Activated CD8-positive, alpha-beta T cell treated with anti-CD3 and anti-CD28 coated beads for 36 hours (primary cell): Measurements from ENCODE around the gene SSTR5. TPM values are rescaled to one million over a fixed set of nuclear protein-coding genes. Genes with fewer than 3 reads are reported as not detected.

Experiments used
- ATAC-seq: fragments of 200-7000 bp; cut with Tn5 transposase; one replicate; pipeline ENCODE4 v1.10.0; 2021; ENCODE audit warnings: mild to moderate bottlenecking, moderate library complexity
- CTCF ChIA-PET: fragments of 350-600 bp; sonication (Branson Sonifier 250); formaldehyde crosslinking; loops from one replicate; lab custom pipeline; 2021; ENCODE audit warnings: antibody characterized with exemption; lab: Charles Lee
- POLR2A ChIA-PET: fragments of 350-600 bp; sonication (Branson Sonifier 250); formaldehyde crosslinking; loops from one replicate; lab custom pipeline; 2021; ENCODE audit warnings: antibody characterized with exemption; lab: Charles Lee
- DNase-seq: peaks from one replicate; pipeline ENCODE4 v3.0.0-alpha.2; 2020
- H3K27ac Mint-ChIP-seq: one replicate; pipeline ENCODE4 v1.8.0; 2021; ENCODE audit warnings: mild to moderate bottlenecking, mixed read lengths
- H3K27me3 Mint-ChIP-seq: one replicate; pipeline ENCODE4 v1.8.0; 2021; ENCODE audit warnings: mixed read lengths
- H3K36me3 Mint-ChIP-seq: one replicate; pipeline ENCODE4 v1.8.0; 2021; ENCODE audit warnings: low read depth, mixed read lengths
- H3K4me1 Mint-ChIP-seq: one replicate; pipeline ENCODE4 v1.8.0; 2021; ENCODE audit warnings: low read depth, mixed read lengths
- H3K4me3 Mint-ChIP-seq: one replicate; pipeline ENCODE4 v1.8.0; 2021; ENCODE audit warnings: mild to moderate bottlenecking, moderate library complexity, mixed read lengths
- H3K9me3 Mint-ChIP-seq: one replicate; pipeline ENCODE4 v1.8.0; 2021; ENCODE audit warnings: mixed read lengths
- intact Hi-C: fragments of 100-400 bp; cut with micrococcal nuclease; formaldehyde crosslinking; loops from one replicate; pipeline ENCODE4 v1.10.0; 2022
- total RNA-seq, 2 experiments: library from RNA; stranded (reverse); gene quantifications; one replicate each; pipeline ENCODE4 v1.2.3, GENCODE V29; 2021
- TF ChIP-seq, protein P1 (sequence below): fragments of 200-600 bp; IDR thresholded peaks from one replicate; pipeline ENCODE4 v1.8.0; 2022; ENCODE audit warnings: antibody characterized with exemption, mild to moderate bottlenecking

SSTR5 gene
- total RNA-seq, 2 experiments from 2014 or later = not detected

DNA sequence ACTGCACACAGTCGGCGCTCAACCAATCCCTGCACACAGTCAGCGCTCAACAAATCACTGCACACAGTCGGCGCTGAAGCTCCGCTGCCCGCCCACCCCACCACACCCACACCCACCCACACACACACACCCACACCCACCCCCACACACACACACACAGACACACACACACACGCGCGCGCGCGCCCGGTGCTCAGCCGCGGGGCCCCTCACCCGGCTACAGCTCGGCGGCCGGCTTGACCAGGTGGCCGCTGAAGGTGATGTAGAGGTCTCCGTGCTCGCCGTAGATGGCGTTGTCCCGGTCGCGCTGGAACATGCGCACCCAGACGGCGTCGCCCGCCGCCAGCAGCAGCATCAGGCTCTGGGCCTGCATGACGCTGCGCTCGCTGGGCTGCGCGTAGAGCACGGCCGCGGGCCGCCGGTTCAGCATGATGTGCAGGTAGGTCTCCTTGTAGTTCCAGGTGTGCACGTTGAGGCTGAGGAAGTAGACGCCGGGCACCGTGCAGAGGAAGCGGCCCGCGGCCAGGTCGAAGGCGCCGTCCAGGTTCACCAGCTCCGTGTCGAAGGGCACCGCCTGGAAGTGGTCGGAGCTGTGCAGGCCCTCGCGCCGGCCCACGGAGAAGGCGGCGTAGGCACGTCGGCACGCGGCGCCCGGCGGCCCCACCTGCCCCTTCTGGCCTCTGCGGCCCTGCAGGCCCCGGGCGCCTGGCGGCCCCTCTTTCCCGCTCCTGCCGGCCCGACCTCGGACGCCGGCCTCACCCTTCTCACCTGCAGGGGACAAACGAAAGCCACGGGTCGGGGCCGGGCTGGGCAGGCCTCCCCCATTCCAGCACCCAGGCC is 21.0 kb downstream of the SSTR5 start:
- H3K36me3 Mint-ChIP-seq = peaks cover 3% of the 10 kb centered on the region
- intact Hi-C loops = no loop called here
- no peaks in the 10 kb centered on the region for H3K4me1 Mint-ChIP-seq
- no peak overlapping the region for H3K4me3 Mint-ChIP-seq
- CTCF ChIA-PET = no interaction called here
- POLR2A ChIA-PET = interaction anchor here (0.7 kb wide), 1 partner anchor 36 kb away, joined by 3 read pairs; no protein-coding TSS in a partner anchor
- ATAC-seq = peak; percentile 74
- no peaks in the 10 kb centered on the region for H3K27me3 Mint-ChIP-seq
- no peak overlapping the region for H3K27ac Mint-ChIP-seq
- TF ChIP-seq, protein P1, sequence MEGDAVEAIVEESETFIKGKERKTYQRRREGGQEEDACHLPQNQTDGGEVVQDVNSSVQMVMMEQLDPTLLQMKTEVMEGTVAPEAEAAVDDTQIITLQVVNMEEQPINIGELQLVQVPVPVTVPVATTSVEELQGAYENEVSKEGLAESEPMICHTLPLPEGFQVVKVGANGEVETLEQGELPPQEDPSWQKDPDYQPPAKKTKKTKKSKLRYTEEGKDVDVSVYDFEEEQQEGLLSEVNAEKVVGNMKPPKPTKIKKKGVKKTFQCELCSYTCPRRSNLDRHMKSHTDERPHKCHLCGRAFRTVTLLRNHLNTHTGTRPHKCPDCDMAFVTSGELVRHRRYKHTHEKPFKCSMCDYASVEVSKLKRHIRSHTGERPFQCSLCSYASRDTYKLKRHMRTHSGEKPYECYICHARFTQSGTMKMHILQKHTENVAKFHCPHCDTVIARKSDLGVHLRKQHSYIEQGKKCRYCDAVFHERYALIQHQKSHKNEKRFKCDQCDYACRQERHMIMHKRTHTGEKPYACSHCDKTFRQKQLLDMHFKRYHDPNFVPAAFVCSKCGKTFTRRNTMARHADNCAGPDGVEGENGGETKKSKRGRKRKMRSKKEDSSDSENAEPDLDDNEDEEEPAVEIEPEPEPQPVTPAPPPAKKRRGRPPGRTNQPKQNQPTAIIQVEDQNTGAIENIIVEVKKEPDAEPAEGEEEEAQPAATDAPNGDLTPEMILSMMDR = no peak
- peaks cover 5% of the 10 kb centered on the region for H3K9me3 Mint-ChIP-seq
- peak; percentile 61 for DNase-seq

DNA sequence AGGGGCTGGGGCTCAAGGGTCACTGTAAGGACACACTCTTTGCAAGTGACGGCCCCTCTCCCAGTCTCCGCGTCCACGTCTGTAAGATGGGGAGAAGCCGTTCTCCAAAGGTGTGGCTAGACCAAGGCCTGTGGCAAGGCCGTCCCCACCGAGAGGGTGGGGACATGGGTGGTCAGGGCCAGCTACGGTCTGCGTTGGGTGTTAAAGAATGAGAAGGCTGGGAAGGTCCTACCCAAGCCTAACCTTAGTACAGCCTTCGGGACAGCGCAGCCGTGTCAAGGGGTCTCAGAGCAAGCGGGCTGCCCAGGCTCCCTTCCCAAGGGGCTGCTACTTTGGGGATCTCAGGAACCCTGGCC is 21.6 kb downstream of the SSTR5 start:
- no peak for DNase-seq
- H3K9me3 Mint-ChIP-seq = peaks cover 5% of the 10 kb centered on the region
- H3K4me1 Mint-ChIP-seq = no peaks in the 10 kb centered on the region
- TF ChIP-seq, protein P1 = no peak
- ATAC-seq = peak; percentile 6
- peaks cover 3% of the 10 kb centered on the region for H3K36me3 Mint-ChIP-seq
- no peak overlapping the region for H3K4me3 Mint-ChIP-seq
- H3K27ac Mint-ChIP-seq = no peak overlapping the region
- ChIA-PET CTCF (no interaction called here), POLR2A (interaction anchor here (0.7 kb wide), 1 partner anchor 37 kb away, joined by 3 read pairs; no protein-coding TSS in a partner anchor)
- no peaks in the 10 kb centered on the region for H3K27me3 Mint-ChIP-seq
- intact Hi-C loops = no loop called here

DNA sequence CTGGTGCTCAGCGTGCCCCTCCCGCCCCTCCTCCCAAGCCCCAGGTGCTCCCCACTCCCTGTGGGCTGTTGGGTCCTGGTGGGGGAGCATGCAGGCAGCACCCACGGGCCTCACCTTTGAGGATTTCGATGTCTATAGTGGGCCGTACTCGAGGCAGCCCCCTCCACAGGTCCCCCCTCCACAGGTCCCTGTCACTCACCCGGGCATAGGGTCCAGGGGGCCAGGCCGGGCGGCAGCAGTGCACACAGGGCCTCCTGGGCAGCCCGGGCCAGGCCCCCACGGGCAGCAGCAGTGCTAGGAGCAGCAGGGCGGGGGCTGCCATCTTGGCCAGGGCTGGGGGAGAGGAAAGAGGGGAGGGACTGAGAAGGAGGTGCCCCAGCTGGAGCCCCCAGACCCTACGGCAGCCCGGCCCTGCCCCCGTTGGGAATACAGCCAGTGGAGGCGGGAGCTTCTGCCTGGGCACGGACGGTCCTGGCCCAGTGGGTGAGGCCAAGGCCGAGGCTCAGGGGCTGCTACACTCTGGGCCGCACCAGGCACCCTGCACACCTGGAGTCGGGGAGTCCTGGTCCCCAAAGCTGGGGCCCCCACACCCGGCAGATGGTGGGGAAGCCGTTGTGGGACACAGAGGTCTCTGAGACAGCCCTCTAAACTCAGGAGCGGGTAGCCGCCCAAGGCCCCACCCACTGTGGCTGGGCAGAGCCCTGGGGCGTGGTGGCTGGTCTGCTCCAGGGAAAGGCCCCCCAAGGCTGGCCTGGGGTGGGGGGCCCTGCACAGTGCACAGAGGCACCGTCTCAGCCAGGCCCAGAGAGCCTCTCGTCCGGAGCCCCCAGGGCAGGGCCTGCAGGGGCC is 22.3 kb downstream of the SSTR5 start:
- intact Hi-C loops = no loop called here
- Mint-ChIP-seq H3K4me3 (no peak overlapping the region), H3K36me3 (peaks cover 3% of the 10 kb centered on the region), H3K27ac (no peak overlapping the region), H3K4me1 (no peaks in the 10 kb centered on the region), H3K27me3 (no peaks in the 10 kb centered on the region), H3K9me3 (peaks cover 5% of the 10 kb centered on the region)
- POLR2A ChIA-PET = no interaction called here
- TF ChIP-seq, protein P1 = no peak
- peak; percentile 12 for ATAC-seq
- no peak for DNase-seq
- CTCF ChIA-PET = no interaction called here

DNA sequence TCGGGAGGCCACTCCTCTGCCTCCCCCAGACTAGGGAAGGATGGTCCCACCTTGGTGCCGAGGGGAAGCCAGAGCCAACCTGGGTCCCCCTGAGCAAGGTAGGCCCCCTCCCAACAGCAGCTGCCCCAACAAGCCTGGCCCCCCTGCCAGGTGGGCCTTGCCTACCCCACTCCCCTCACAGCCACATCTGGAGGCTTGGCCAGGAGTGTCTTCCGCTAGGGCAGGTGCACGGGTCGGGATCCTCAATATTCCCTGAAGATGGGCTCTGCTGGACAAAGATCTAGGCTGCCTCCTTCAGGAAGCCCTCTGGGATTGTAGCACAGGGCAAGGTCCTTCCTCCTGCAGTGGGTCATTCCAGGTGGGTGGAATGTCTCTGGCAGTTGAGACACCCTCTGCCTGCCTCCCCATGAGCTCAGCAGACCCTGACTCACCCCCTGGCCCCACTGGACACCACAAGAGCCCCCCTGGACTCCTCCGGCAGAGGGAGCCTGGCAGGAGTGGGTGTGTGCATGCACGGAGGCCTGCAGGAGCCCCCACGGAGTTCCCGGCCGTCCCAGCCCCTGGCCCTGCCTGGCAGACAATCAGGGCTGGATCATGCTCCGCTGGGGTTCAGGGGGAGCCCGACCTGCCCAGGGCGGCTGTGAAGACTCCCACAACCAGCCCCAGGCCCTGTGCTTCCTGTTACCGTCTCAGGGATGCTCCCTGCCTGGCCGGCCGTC is 23.1 kb downstream of the SSTR5 start:
- H3K9me3 Mint-ChIP-seq = peaks cover 5% of the 10 kb centered on the region
- intact Hi-C loops = no loop called here
- no peak overlapping the region for H3K27ac Mint-ChIP-seq
- H3K36me3 Mint-ChIP-seq = peaks cover 3% of the 10 kb centered on the region
- TF ChIP-seq, protein P1 = no peak
- ATAC-seq (no peak), DNase-seq (no peak)
- no peaks in the 10 kb centered on the region for H3K4me1 Mint-ChIP-seq
- POLR2A ChIA-PET = no interaction called here
- no peaks in the 10 kb centered on the region for H3K27me3 Mint-ChIP-seq
- CTCF ChIA-PET = no interaction called here
- H3K4me3 Mint-ChIP-seq = no peak overlapping the region
